Activated gamma-delta T cell treated with anti-CD3 and anti-CD28 coated beads, Interleukin-2, amount 50 U/mL, for 16 hours (primary cell): ENCODE measurements around the gene ZNF462.

Experiments used
- DNase-seq: peaks from one replicate; pipeline ENCODE4 v3.0.0-alpha.2; 2020; ENCODE audit warnings: low read depth

The ZNF462 gene

GRCh38 chr9:107007402-107007801 lies 144.4 kb downstream of the ZNF462 start:
- no peak for DNase-seq

GRCh38 chr9:107008011-107008410 lies 145.0 kb downstream of the ZNF462 start:
- DNase-seq: no peak

- DNase-seq: no peak
Observed at GRCh38 chr9:107008447-107008846, 145.5 kb downstream of the ZNF462 start.

GRCh38 chr9:107016383-107016782 lies 153.4 kb downstream of the ZNF462 start:
- no peak for DNase-seq

GRCh38 chr9:107018861-107019545 lies 156.0 kb downstream of the ZNF462 start:
- DNase-seq: no peak

GRCh38 chr9:107020040-107020530 lies 157.1 kb downstream of the ZNF462 start:
- DNase-seq: no peak

- DNase-seq: no peak
Observed at GRCh38 chr9:107024193-107024592, 161.2 kb downstream of the ZNF462 start.

GRCh38 chr9:107025260-107026035 lies 162.5 kb downstream of the ZNF462 start:
- DNase-seq: no peak

GRCh38 chr9:107029146-107029545 lies 166.2 kb downstream of the ZNF462 start:
- no peak for DNase-seq

GRCh38 chr9:107033966-107034365 lies 171.0 kb downstream of the ZNF462 start:
- no peak for DNase-seq

GRCh38 chr9:107034831-107035230 lies 171.9 kb downstream of the ZNF462 start:
- no peak for DNase-seq

GRCh38 chr9:107036367-107036766 lies 173.4 kb downstream of the ZNF462 start:
- no peak for DNase-seq

GRCh38 chr9:107039542-107039941 lies 176.6 kb downstream of the ZNF462 start:
- no peak for DNase-seq

GRCh38 chr9:107042606-107043005 lies 179.6 kb downstream of the ZNF462 start:
- no peak for DNase-seq

GRCh38 chr9:107043886-107044285 lies 180.9 kb downstream of the ZNF462 start:
- no peak for DNase-seq

GRCh38 chr9:107044872-107045271 lies 181.9 kb downstream of the ZNF462 start:
- no peak for DNase-seq

GRCh38 chr9:107046692-107047091 lies 183.7 kb downstream of the ZNF462 start:
- DNase-seq: no peak

- DNase-seq: no peak
Observed at GRCh38 chr9:107049046-107049802, 186.3 kb downstream of the ZNF462 start.

GRCh38 chr9:107049803-107050184 lies 186.8 kb downstream of the ZNF462 start:
- DNase-seq: no peak

GRCh38 chr9:107051392-107051791 lies 188.4 kb downstream of the ZNF462 start:
- DNase-seq: no peak

GRCh38 chr9:107054146-107054545 lies 191.2 kb downstream of the ZNF462 start:
- no peak for DNase-seq

- DNase-seq: no peak
Observed at GRCh38 chr9:107059220-107059619, 196.3 kb downstream of the ZNF462 start.

- DNase-seq: no peak
Observed at GRCh38 chr9:107060062-107060461, 197.1 kb downstream of the ZNF462 start.
